Right ventricle myocardium superior (tissue), 1 donor: ENCODE data around the gene PALLD. TPM values are rescaled to one million over a fixed set of nuclear protein-coding genes. Genes with fewer than 3 reads are reported as not detected.

Source experiments
- ATAC-seq: fragments of 200-7000 bp; cut with Tn5 transposase; one replicate; pipeline ENCODE4 v1.9.1; 2020; ENCODE audit warnings: mild to moderate bottlenecking; ENCODE audit not compliant: poor library complexity
- DNase-seq: peaks from one replicate; pipeline ENCODE4 v3.0.0-alpha.2; 2020
- intact Hi-C: fragments of 100-400 bp; cut with DNase I; formaldehyde crosslinking; loops from one replicate; pipeline ENCODE4 v1.11.2; 2022
- total RNA-seq: library from RNA; stranded (reverse); fragmentation: NEBNext Ultra II Directional; extraction: Animal tissue kit (Norgen Biotek cat#: 25700); gene quantifications from one replicate; pipeline ENCODE4 v1.2.1, GENCODE V29; 2021
- donor health status: DM: no; HTN: yes; CAD: no; lungs with severe emphysema.

Gene PALLD
- total RNA-seq, 1 donor from 2014 or later: 979 TPM

GRCh38 chr4:168892475-168892874, 395.6 kb downstream of the PALLD start:
- intact Hi-C loops: no loop called here
- no peak for DNase-seq
- no peak for ATAC-seq

- DNase-seq: no peak
- intact Hi-C loops: no loop called here
- no peak for ATAC-seq
Observed at GRCh38 chr4:168893205-168893604, 396.4 kb downstream of the PALLD start.

- DNase-seq (no peak), ATAC-seq (no peak)
Observed at GRCh38 chr4:168893807-168894206, 397.0 kb downstream of the PALLD start.

GRCh38 chr4:168900080-168900479, 403.2 kb downstream of the PALLD start:
- intact Hi-C loops: no loop called here
- ATAC-seq (peak; percentile 61), DNase-seq (peak; percentile 78)

More at GRCh38 chr4:168893807-168894206, 397.0 kb downstream of the PALLD start:
- intact Hi-C loops: no loop called here

GRCh38 chr4:168907119-168907698, 410.4 kb downstream of the PALLD start:
- ATAC-seq: peak; percentile 40
- peak; percentile 49 for DNase-seq
- intact Hi-C loops: no loop called here

GRCh38 chr4:168908093-168908492, 411.2 kb downstream of the PALLD start:
- no peak for ATAC-seq
- DNase-seq: no peak
- intact Hi-C loops: no loop called here

GRCh38 chr4:168908851-168909273, 412.0 kb downstream of the PALLD start:
- ATAC-seq: peak; percentile 7
- no peak for DNase-seq
- intact Hi-C loops: no loop called here

- no peak for DNase-seq
- ATAC-seq: no peak
- intact Hi-C loops: loop anchor here (10.0 kb wide), 1 partner anchor 199 kb away; no protein-coding TSS in a partner anchor
Observed at GRCh38 chr4:168914095-168914494, 417.2 kb downstream of the PALLD start.

- intact Hi-C loops: loop anchor here (10.0 kb wide), 1 partner anchor 202 kb away; no protein-coding TSS in a partner anchor
- ATAC-seq: no peak
- no peak for DNase-seq
Observed at GRCh38 chr4:168917138-168917779, 420.4 kb downstream of the PALLD start.

- DNase-seq: no peak
- peak; percentile 60 for ATAC-seq
- intact Hi-C loops: loop anchor here (10.0 kb wide), 4 partner anchors 75 to 565 kb away; no protein-coding TSS in a partner anchor
Observed at GRCh38 chr4:168919706-168920324, 423.0 kb downstream of the PALLD start.

- intact Hi-C loops: loop anchor here (10.0 kb wide), 3 partner anchors 74 to 564 kb away; no protein-coding TSS in a partner anchor
- DNase-seq (no peak), ATAC-seq (no peak)
Observed at GRCh38 chr4:168920441-168921065, 423.7 kb downstream of the PALLD start.

GRCh38 chr4:168923526-168924194, 426.8 kb downstream of the PALLD start:
- intact Hi-C loops: loop anchor here (10.0 kb wide), 3 partner anchors 71 to 561 kb away; no protein-coding TSS in a partner anchor
- ATAC-seq: peak; percentile 40
- no peak for DNase-seq

GRCh38 chr4:168924667-168925066, 427.8 kb downstream of the PALLD start:
- ATAC-seq: no peak
- intact Hi-C loops: loop anchor here (10.0 kb wide), 3 partner anchors 70 to 560 kb away; no protein-coding TSS in a partner anchor
- no peak for DNase-seq

GRCh38 chr4:168925789-168926490, 429.1 kb downstream of the PALLD start:
- ATAC-seq: no peak

GRCh38 chr4:168928346-168928745, 431.5 kb downstream of the PALLD start:
- DNase-seq (no peak), ATAC-seq (no peak)
- intact Hi-C loops: loop anchor here (10.0 kb wide), 3 partner anchors 66 to 556 kb away; no protein-coding TSS in a partner anchor

More at GRCh38 chr4:168925789-168926490, 429.1 kb downstream of the PALLD start:
- no peak for DNase-seq
- intact Hi-C loops: loop anchor here (10.0 kb wide), 3 partner anchors 69 to 559 kb away; no protein-coding TSS in a partner anchor

GRCh38 chr4:168928875-168929274, 432.0 kb downstream of the PALLD start:
- intact Hi-C loops: loop anchor here (10.0 kb wide), 3 partner anchors 66 to 556 kb away; no protein-coding TSS in a partner anchor
- DNase-seq (no peak), ATAC-seq (no peak)

- DNase-seq (no peak), ATAC-seq (peak; percentile 30)
- intact Hi-C loops: no loop called here
Observed at GRCh38 chr4:168930413-168931196, 433.8 kb downstream of the PALLD start.
